HG03558 (cell line): ENCODE measurements around the gene NOS1AP.
"Not testable (repeated sequence)": the region's sequence is repeated elsewhere in the genome, so short reads cannot be mapped to it uniquely, and the experiment has no call there.

Source experiments
- ATAC-seq: cut with Tn5 transposase; IDR thresholded peaks from one replicate; pipeline ENCODE4 v1.9.1; 2021; ENCODE audit warnings: moderate number of reproducible peaks; ENCODE audit not compliant: unreplicated experiment; ENCODE audit errors: extremely low read depth

The NOS1AP gene

DNA sequence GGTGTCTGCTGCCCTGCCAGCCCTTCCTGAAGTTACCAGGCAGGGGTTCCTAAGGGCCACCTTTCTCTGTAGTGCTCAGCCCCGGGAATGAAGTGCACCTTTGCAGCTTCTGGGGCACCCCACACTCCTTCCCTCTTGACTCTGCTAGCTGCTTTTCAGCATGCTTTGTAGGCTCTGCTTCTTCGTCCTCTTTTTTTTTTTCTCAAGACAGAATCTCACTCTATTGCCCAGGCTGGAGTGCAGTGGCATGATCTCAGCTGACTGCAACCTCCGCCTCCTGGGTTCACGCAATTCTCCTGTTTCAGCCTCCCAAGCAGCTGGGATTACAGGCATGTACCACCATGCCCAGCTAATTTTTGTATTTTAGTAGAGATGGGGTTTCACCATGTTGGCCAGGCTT is 282.4 kb downstream of the NOS1AP start:
- ATAC-seq = not testable (repeated sequence)

DNA sequence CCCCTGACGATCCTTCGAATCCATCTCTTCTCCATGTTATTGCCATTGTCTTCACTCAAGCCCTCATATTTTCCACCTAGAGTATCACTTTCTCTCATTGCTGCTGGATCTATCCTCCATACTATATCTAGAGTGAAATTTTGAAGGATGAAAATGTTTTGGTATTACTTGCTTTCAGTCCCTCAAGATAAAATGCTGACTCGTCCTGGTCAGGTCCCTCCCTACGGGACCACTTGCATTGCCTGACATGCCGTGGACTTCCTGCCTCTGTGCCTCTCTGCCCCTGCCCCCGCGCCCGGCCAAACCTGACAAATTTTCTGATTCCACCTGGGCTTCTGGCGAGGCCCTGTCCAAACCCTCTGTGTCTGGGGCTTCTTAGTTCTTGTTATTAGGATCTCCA is 283.6 kb downstream of the NOS1AP start:
- ATAC-seq = no peak

DNA sequence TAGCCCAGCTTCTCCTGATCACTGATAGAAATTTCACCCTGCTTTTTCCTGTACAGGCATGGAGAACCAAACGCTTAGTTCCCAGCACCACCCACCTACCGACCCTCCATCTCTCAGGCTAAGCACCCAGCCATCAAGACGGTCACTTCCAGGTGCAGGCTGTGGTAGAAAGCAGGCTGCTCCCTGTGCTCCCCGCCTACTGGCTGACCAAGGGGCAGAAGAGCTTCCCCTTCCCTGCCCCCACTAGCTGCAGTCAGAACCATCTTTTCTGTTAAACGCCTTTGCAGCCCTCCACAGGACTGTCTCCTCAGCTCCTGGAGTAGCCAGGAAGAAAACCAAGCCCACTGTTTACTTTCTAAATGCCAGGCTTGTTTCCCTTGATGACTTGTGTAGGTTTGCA is 284.2 kb downstream of the NOS1AP start:
- no peak for ATAC-seq

DNA sequence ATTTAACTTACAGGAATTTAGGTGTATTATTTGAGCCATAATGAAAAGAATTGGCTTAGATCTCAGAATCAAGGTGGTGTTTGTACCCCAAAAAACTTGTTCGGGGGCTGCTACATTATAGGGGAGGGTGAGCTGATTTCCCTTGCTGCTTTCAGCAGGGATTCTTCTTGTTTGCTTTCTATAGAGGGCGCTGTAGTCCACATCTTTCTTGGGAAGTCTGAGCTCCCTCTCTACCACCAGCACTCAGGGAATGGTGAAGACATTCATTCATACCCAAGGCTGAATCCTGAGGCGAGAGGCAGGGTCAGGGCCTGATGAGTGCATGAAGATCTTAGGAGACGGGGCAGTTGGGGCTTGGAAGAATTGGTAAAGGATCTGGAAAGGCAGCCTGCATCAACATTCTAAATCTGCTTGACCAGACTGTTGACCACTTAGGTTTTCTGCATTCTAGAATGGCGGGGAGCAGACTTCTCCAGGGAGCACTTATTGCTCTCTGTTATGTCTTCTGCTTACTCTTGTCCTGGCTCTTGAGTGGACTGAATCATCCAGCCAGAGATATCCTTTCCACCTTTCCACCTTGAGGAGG is 288.3 kb downstream of the NOS1AP start:
- ATAC-seq = no peak

DNA sequence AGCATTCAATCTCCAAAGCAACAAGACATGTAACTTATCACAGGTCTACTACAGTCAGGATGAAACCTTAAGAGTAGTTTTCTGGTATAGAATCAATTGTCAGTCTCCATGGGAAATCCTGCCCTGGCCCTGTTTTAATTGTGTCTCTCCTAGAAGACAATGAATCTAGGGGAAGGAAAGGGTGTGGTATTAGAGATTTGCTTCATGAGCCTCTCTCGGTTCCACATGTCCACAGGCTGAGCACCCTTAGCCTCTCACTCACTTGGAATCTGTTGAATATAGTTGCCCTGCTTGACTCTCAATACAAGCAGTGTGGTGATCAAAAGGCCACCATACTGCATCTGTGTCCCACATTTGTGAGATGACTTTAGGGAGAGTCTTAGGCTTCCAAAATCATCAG is 289.4 kb downstream of the NOS1AP start:
- no peak for ATAC-seq

DNA sequence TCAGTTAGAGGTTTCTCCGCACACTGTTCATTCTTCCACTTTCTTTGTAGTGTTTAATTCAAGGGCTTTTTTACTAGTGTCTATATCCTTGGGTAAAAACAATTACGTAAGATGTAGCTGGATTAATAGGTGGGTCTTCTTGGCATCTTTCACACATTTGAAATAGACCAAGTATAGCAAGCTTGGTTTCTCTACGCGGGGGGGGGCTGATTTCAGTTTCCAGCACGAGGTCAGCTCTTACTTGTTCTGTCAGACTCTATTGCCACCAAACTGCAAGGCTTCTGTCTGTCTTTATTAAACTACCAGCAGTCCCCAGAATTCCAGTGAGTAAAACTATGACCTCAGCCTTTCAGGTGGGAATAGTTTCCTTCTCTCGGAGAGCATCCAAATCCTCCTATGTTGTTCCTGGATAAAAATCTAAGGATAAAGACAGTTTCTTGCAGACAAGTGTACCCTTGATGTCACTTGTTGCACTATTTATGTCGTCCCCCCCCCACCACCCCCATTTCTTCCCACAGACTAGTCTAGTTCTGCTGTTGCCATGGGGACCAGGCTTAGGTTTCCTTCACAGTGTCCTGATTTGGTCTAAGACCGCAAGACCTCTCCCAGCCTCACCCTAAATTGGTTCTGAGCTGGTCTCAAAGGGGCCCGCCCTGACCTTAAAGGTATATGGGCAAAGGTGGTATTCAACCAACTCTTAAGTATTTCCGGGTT is 290.2 kb downstream of the NOS1AP start:
- no peak for ATAC-seq

DNA sequence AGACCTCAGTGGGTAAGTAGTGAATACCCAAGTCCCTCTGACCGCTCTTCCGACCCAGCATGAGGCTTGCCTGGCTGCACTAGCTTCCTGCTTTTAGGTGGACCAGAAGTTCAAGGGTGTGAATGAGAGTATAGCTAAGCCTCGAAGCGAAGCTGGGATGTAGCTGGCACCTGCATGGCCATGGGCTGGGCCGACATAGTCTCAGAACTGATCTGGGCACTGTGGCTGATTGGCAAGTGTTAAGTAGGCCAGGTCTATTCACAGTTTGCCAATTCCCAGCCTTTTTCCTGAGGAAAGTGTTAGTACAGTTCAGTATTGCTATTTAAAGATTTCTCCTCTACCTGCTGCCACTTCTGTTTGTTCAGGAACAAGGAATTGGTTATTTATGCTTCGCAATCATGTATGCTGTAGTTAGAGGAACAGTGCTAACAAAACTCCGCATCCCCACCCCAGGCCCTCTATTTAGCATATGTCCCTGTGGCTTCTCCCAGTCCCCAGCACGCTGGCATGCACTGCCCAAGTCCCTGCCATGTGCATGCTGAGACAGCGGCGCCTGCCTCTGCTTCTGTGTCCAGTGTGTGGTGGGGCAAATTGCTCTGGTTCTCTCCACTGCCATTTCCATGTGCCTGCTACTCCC is 290.9 kb downstream of the NOS1AP start:
- ATAC-seq = no peak

DNA sequence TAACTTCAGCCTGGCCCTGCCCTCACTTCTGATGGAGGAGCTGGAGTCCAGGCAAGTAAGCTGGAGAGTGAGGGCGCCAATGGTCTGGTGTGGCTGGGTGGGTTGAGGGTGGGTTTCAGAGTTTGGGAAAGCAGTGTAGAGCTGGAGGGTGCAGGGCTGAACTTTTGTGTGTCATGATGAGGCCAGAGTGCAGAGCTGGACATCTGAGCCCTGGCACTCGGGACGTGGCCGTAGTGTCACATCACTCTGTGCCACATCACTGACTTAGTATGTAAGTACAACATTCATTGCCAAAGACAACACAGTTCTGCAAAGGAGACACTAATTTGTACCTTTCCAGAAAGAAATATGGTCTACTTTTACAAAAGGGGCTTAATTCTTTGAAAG is 291.4 kb downstream of the NOS1AP start:
- ATAC-seq = no peak

DNA sequence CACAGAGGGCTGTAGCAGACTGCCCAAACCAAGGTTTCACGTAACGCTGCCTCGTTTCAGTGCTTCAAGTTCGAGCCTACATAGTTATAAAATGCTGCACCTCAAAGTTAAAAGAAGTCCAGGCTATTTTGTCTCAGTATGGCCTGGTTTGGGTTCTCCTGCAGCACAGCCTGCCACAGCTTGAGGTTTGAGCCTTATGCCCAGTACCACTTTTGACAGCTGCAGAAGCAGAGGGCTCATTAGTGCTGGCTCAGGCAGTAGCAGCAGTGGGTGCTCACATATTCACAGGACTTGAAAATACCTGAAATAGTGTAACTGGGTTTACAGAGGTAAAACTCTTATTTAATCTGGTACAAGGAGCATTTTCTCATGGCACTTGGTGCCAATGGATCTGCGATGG is 291.9 kb downstream of the NOS1AP start:
- ATAC-seq = peak; percentile 14

DNA sequence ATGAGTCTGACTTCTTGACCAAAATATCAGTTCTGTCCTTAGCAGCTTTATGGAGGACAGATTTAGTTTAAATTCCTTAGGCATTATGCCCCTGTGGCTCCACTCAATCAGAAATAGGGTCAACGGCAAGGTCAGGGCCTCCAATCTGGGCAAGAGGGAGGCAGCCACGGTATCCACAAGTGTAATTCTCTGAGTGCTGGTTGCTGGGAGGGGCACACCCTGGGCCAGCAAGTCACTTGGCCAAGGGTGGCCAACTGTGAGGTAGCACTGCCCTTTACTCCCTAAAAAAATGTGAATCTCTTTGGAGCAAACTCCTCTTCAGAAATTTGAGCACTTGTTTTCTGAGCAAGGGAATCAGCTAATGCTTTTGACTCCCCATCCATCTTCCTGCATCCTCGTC is 294.3 kb downstream of the NOS1AP start:
- ATAC-seq = no peak

DNA sequence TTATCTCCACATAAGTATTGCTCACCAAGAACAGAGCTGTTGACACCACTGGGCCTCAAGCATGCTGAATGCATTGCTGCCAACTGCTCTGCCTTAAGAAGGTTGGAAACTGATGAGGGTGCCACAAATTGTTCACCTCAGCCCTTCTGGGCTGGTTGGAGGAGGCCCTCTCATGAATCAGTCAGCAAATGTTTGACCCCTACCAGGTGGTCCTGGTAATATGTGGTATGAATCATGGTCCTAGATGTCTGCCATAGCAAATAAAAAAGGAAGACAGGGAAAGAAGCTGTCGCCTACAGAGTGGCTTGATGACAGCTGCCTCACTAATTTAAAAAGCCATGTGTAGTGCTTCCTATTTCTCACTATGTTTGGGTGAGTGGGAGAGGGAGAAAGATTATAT is 295.0 kb downstream of the NOS1AP start:
- ATAC-seq = no peak

DNA sequence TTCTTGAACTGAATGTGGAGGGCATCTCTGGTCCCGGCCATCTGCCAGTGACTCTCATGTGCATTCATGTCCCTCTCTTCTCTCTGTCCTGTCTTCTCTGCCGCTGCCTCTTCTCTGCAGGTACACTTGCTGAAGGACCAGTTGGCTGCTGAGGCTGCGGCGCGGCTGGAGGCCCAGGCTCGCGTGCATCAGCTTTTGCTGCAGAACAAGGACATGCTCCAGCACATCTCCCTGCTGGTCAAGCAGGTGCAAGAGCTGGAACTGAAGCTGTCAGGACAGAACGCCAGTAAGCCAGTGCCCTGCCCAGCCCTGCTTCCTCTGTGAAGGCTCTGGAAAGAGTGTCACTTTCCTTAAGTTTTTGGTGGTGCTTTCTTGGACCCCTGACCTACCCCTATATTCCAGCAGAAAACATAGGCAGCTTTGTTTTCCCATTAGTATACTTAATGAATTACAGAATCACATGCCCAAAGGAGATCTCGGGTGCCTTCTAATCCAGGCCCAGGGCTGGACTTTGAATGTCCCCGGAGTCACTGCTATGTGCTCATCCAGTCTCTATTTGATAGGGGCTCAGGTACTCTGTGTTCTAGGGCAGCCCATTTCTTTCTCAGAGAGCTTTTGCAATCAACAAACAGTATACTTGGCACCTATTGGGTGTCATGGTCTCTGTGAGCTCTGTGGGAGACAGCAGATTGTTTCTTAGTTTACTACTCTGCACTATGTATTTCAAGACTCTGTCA is 296.0 kb downstream of the NOS1AP start:
- no peak for ATAC-seq

DNA sequence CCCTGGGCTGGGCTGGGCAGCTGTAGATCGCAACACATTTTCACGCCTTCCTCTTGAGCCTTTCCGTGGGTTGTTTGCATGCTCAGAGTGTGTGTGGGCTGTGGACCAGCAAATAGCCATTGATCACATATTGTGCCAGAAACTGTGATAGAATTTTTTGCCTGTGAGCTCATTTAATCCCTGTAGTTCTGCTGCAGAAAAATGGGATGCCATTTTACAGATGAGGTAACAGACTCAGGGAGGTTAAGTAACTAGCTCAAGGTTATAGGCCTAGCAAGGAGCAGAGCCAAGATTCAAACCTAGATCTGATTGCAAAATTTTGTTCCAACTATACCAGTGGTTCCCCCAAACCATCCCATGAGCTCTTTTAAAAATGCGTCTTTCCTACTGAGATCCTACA is 296.7 kb downstream of the NOS1AP start:
- no peak for ATAC-seq

DNA sequence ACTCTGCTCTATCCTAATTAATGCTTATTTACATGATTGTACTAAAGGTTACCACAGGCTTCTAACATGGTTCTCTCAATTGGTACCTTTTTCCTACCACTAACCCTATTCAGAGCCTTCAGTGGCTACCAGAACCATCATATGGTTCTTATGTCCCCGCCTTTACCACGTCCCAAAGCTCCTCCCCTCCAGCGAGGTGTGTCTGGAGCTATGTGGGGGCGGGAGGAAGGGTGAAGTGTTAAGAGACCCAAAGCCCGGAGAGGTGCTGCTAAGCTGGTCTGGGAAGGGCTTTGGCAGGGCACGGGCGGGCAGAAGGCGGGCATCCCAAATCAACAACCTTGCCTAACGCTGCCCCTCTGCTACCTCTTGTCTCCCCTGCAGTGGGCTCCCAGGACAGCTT is 297.2 kb downstream of the NOS1AP start:
- ATAC-seq = no peak

DNA sequence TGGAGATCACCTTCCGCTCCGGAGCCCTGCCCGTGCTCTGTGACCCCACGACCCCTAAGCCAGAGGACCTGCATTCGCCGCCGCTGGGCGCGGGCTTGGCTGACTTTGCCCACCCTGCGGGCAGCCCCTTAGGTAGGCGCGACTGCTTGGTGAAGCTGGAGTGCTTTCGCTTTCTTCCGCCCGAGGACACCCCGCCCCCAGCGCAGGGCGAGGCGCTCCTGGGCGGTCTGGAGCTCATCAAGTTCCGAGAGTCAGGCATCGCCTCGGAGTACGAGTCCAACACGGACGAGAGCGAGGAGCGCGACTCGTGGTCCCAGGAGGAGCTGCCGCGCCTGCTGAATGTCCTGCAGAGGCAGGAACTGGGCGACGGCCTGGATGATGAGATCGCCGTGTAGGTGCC is 297.6 kb downstream of the NOS1AP start:
- no peak for ATAC-seq

DNA sequence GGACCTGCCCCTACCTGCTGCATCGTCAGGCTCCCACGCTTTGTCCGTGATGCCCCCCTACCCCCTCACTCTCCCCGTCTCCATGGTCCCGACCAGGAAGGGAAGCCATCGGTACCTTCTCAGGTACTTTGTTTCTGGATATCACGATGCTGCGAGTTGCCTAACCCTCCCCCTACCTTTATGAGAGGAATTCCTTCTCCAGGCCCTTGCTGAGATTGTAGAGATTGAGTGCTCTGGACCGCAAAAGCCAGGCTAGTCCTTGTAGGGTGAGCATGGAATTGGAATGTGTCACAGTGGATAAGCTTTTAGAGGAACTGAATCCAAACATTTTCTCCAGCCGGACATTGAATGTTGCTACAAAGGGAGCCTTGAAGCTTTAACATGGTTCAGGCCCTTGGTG is 298.3 kb downstream of the NOS1AP start:
- no peak for ATAC-seq

DNA sequence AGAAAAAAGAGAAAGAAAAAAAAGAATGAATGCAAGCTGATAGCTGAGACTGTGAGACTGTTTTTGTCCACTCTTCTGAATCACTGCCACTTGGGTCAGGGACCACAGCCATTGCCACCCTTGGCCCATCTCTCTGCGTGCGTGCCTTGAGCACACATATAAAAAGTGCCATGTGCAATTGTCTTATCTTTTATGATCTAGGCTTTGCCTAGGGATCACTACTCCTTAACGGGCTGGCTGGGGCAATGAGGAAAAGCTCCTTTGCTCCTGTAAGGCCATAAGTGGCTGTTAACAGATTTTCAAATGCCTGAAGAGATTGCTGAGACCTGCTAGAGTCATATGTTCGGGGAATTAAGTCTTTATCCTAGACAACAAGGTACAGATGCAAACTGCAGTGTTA is 299.0 kb downstream of the NOS1AP start:
- ATAC-seq = no peak

DNA sequence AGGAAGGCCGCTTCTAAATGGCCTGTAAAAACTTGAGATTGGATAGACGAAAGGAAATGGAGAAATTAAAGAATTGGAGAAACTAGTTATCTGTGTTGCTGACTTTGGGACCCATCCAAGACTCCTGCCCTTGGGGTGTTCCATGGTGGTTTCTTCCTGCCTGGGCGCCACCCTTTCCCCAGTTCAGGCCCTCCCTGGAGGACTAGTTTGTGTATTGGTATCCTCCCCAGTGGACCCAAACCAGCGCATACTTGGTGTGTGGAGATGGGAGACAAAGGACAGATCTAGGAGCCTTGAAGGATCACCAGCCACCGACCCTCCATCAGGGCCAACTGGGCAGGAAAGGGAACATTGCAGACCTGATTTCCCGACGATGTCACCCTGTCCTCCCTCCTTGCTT is 300.1 kb downstream of the NOS1AP start:
- no peak for ATAC-seq

DNA sequence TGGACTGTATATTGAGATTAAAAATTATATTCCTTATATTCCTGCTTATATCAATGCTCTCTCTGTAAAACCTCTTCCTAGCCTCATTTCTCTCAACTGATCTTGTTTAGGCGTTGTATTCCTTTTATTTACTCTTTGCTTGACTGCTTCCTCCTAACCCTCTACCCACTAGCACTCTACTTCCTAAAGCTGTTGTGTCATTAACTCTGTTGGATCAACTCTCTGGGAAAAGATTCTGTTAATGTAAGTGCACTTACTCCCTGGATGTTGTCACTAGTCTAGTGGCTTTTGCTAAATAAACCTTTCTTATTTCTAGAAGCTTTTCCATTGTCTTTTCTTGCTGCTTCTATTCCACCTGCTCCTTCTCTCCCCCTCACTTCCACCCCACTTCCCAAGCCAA is 300.7 kb downstream of the NOS1AP start:
- ATAC-seq = no peak

DNA sequence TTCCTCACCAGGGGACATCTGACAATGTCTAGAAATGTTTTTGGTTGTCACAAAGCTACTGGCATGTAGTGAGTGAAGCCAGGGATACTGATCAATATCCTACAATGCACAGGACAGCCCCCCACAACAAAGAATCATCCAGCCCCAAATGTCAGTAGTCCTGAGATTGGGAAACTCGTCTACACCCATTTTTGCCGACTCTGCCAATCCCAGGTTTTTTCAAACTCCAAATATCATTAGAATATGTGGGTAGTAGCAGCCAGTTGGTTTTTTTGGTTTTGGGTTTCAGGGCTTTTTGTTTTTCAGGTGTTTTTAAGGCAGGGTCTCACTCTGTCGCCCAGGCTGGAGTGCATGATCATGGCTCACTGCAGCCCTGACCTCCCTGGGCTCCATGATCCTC is 301.2 kb downstream of the NOS1AP start:
- no peak for ATAC-seq

DNA sequence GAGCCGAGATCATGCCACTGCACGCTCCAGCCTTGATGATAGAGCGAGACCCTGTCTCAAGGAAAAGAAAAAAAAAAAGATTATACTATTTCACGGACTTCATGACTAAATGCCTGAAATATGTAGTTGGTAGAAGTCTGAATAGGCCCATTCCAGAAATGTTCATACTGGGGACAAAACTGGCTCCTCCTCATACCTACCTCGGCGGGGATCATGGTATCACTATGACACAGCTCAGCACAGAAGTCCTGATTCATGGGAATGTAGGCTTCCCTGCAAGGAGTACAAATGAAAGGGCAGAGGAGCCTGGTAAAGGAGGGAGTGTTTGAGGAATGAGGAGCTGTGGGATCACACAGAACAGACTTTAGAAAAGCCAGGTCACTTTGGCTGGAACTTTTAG is 302.1 kb downstream of the NOS1AP start:
- ATAC-seq = no peak
